Activated naive CD4-positive, alpha-beta T cell (primary cell): ENCODE measurements around the gene OPTN.
"Not testable (repeated sequence)": the region's sequence is repeated elsewhere in the genome, so short reads cannot be mapped to it uniquely, and the experiment has no call there.

ENCODE experiments used
- DNase-seq, 4 experiments: peaks; one replicate each; lab custom pipeline; 2025; lab: John Stamatoyannopoulos, UW

The OPTN gene

GRCh38 chr10:13090289-13090688 is 9.7 kb upstream of the OPTN start:
- DNase-seq, result no peak

DNA sequence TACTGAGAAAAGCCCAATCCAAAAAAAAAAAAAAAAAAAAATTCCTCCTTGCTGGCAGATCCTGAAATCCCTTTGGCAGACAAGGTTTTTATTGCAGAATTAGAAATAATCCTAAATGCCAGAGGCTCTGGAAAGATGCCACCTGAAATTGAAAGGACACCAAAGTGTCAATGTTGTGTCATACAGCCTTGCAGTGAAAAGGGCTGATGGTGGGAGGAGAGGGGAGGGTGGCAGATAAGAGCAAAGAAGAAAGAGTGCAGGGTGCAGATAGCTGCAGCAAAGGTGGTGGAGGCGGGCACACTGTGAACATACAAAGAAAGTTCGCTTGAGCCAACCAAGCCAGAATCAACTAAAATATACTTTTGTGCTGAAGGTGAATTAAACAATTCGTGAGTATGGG is 8.2 kb upstream of the OPTN start:
- DNase-seq, result no peak

DNA sequence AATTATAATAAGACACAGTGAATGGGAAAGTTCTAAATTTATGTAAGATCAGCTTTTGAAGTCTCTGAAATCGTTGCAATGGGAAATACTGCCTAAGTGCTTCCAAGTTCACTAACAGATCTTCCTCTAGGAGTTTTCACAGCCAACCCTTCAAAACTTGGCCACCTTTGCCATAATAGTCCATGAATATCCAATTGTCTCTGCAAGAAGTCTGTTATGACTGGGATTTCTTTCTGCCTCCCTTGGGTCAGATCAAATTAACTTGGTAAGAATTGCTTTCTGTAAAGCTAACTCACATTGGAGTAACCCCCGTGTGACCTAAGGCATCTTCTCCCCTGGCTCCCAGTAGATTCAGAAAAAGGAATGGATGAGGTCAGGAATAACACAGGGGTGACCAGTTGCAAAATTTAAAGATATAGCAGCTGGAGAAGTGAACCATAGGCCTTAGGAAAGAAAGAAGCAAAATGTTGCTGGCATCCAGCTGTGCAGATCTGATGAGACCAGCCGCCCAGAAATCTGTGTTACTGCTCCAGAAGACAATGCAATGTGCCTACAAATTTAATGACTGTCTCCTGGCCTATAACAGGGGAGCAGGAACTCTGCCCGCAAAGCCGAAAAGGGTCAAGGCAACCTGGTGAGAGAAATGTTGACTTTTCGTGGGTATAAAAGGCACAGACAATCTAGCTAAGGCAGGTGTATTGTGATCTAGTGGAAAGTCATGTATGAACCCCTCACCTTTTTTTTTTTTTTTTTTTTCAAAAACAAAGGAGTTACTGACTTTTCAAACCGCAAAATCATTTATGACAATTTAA is 7.5 kb upstream of the OPTN start:
- no peak for DNase-seq

DNA sequence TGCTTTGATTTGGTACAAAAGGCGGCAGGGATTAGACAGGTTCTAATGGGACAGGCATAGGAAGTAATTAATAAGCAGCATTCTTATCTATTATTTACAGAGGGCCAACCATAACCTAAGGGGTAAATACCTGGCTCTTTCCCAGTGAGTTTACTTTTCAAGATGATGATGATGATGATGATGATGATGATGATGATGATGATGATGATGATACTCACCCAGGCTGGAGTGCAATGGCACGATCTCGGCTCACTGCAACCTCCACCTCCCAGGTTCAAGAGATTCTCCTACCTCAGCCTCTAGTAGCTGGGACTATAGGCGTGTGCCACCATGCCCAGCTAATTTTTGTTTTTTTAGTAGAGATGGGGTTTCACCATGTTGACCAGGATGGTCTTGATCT is 5.9 kb upstream of the OPTN start:
- DNase-seq, result not testable (repeated sequence)

DNA sequence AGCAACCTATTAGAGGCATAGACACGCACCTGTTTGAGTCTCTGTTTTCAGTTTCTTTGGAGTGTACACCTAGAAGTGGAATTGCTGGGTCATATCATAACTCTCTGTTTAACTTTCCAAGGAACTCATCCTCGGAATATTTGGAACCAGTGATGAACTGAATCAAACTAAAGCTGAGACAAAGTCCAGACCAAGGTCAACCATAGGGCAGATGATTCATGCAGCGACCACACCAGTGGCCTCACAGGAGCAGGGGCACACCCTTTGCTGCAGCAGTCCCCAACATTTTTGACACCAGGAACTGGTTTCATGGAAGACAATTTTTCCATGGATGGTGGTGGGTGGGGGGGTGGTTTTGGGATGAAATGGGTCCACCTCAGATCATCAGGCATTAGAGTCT is 4.9 kb upstream of the OPTN start:
- no peak for DNase-seq

DNA sequence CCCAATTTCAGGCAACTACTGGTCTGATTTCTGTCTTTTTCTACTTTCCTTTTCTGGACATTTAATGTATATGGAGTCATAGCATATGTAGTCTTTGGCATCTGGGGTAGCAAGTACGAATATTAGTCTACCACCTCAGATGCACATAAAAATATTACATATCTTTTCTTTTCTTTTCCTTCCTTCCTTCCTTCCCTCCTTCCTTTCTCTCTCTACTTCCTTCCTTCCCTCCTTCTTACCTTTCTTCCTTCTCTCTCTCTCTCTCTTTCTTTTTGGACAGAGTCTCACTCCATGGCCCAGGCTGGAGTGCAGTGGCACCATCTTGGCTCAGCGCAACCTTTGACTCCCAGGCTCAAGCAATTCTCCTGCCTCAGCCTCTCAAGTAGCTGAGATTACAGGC is 4.0 kb upstream of the OPTN start:
- no peak for DNase-seq

DNA sequence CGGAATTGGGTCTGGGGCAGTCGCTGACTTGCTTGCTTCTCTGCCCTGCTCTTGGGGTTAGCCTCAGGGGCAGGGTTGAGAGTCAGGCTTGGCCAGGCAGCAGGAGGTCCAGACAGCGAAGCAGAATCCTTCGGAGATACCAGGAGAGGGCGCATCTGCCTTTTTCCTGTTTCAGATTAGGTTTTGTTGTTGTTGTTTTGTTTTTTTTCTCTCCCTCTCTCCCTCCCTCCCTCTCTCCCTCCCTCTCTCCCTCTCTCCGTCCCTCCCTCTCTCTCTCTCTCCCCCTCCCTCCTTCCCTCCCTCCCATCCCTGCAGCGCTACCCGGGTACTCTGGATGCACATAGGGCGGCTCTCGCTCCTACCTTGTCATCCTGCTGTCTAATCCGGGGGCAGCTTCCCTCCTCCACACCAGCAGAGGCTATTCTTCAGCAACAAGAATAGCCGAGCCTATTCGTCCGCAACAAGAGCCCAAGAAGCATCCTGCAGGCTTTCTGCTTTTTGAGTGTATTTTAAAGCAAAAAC is 758 bp upstream of the OPTN start:
- DNase-seq, result peak in 1 of 4 experiments; percentile 27

- no peak for DNase-seq
These were observed 659 bp downstream of the OPTN start for GRCh38 chr10:13100349-13101294.

DNA sequence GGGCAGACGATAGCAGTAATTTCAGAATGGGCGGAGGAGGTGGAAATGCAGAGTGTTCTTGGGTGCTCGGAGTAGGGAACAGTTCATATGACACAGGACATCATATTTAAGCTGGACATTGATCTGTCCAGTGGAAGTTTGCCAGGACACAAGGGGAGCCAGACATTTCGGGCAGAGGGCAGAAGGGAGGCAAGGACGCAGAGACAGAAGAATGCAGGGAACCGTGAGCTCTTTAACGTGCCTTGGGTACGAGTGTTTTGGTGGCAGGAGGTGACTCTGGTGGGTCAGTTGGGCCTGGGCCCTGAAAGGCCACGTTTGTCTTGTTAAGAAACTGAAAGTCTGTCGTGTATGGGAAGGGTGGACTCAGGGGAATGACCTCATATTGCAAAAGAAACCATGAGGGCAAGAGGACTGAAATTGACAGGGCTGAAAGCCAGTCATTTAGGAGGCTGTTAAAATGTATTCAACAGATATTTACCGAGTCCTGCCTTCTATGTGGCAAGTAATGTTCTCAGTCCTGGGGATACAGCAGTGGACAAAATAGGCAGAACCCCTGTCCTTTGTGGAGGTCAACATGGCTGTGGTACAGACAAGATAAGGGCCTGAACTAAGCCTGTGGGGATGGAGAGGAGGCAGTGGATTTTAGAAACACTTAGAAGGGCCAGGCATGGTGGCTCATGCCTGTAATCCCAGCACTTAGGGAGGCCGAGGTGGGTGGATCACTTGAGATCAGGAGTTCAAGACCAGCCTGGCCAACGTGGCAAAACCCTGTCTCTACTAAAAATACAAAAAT is 2.2 kb downstream of the OPTN start:
- no peak for DNase-seq

- DNase-seq, result no peak
These were observed 3.6 kb downstream of the OPTN start for GRCh38 chr10:13103554-13103953.

- no peak for DNase-seq
These were observed 4.7 kb downstream of the OPTN start for GRCh38 chr10:13104697-13105096.

DNA sequence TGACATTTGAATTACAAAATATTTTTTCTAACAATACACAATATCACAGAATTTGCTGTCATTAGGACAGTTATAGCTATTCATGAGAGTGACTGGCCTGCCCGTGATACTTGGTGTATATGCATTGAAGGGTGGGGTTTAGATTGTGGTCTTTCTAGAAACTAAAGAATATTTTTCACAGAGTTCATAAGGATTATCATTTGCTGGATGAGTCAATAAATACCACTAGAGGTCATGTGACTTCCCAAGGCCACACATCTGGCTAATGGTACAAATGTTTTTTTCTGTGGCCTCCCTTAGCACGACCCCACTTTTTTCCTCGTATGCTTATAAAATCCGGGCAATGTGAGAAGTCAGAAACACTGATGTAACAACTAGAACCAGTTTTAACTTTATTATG is 5.2 kb downstream of the OPTN start:
- no peak for DNase-seq

DNA sequence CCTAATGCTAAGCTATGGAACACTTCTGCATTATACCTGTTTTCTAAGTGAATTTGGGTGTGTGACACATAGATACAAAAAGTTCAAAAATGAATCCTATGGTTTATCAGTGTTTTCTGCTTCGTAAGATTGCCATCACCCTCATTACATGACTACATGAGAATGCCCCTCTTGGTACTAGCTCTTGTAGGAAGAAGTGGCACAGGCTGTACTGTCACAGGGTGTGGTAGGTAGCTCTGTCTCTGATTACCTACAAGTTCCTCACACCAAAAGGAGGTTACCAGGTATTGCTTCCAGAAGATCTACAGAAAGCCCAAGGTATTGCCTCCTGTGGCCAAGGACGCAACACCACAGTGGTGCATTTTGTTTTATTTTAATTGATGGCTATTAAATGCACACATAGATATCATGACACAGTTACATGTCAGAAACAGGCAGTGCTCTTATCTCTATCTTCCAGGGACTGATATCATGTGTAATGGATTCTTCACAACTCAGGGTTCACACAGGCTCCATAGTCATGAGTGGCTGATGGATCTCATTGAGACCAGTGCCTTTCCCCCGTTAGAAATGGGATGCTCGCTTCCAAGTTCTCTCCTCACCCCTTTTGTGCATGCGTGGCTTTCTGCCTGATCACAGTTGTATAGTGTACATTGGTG is 6.6 kb downstream of the OPTN start:
- DNase-seq, result no peak

DNA sequence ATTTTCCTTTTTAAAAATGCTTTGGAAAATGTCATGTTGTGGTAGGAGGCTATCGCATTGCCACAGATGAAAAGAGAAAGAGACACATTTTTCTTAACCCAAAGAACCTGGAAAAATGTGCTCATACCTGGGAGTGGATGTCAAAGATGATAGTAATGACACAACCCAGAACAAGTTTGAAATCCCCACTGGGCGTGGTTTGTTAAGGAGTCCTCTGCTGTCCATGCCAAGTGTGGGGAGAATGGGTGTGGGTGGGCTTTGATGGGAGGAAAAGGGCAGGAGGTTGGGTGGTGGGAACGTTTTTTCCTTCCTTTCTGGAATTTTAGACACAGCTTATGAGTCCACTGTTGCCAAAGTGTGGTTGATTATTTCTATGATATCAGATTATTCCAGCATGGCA is 10.9 kb downstream of the OPTN start:
- no peak for DNase-seq

DNA sequence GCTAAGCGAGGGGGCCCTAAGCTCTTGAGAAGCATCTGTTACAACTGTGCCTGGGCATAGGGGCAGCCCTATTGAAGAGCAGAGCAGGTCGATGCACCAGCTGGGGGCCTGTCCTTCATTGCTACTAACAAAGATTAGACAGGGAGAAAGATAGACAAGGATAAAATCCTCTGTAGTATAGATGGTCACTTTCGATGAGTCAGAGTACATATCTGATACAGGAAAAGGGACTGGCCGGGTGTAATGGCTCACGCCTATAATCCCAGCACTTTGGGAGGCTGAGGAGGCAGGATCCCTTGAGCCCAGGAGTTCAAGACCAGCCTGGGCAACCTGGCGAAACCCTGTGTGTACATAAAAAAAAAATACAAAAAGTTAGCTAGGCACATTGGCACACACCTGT is 13.6 kb downstream of the OPTN start:
- DNase-seq, result no peak

GRCh38 chr10:13115832-13116803 is 16.2 kb downstream of the OPTN start:
- DNase-seq, result no peak

DNA sequence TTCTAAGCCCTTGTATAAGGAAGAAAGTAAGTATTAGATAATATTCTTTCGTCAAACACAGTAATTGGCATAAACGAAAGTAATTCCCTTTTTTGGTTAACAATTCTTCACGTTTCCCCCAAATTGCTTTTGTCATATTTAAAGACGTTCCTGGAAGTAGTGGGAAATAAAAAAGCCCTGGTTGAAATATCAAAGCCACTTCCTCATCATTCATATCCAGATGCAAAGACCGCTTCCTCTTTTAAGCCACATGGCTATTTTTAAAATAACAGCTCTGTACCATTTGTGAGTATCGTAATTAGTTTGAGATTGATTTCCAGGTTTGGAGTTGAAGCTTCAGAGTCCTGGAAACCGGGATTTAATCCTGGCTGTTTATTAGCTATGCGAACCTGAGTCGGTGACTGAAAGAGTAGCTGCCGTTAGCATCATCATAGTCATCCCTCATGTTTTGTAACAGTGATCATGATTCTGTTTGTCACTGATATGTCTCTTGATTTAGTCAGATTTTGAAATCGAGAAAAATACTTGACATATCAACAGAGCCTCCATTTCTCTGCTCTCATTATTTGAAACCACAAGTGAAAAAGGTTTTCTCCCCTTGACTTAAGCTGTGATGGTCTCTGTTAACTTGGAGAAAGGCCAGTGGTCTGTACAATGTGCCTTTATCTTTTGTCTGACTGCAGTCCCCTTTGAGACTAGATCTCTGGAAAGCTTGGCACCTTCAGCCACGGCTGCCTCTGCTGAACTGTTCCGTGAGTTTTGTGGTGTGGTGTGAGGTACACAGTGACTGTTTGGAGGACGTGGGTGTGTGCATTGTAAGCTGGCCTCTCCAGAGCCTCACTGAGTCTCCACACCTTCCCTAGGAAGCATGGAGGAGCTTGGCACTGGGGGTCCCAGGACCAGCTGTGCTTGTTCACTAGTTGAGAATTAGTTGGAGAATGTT is 18.1 kb downstream of the OPTN start:
- DNase-seq, result no peak

GRCh38 chr10:13118784-13119410 is 18.9 kb downstream of the OPTN start:
- DNase-seq, result no peak
